ENCODE results near the gene TLK2.
"Not testable (repeated sequence)": the region's sequence is repeated elsewhere in the genome, so short reads cannot be mapped to it uniquely, and the experiment has no call there.

Gene TLK2

GRCh38 chr17:62478424-62478879 lies at the start of gene TLK2:
Gene TLK2 (plus strand): TSS chr17:62478825. CDS start chr17:62481126, 2,301 bp downstream.
- peak; percentile 82 for DNase-seq
- Mint-ChIP-seq H3K27ac (peak within 1 kb of the TSS; percentile 97), H3K27me3 (no peaks in the 10 kb centered on the region), H3K9me3 (no peaks in the 10 kb centered on the region), H3K4me1 (peaks cover 36% of the 10 kb centered on the region), H3K36me3 (ENCODE audit: low read depth) (peaks cover 19% of the 10 kb centered on the region), H3K4me3 (peak within 1 kb of the TSS; percentile 94)
- ATAC-seq: peak; percentile 81

- H3K9me3 Mint-ChIP-seq, DNase-seq, H3K27ac Mint-ChIP-seq, H3K27me3 Mint-ChIP-seq, H3K4me1 Mint-ChIP-seq, H3K4me3 Mint-ChIP-seq, ATAC-seq: not testable (repeated sequence)
- H3K36me3 Mint-ChIP-seq (ENCODE audit: low read depth): peaks cover 24% of the 10 kb centered on the region
These were observed 43.4 kb upstream of the TLK2 start for GRCh38 chr17:62435251-62435650.

- H3K4me1 Mint-ChIP-seq, H3K9me3 Mint-ChIP-seq, DNase-seq, H3K27me3 Mint-ChIP-seq, ATAC-seq, H3K4me3 Mint-ChIP-seq, H3K27ac Mint-ChIP-seq: not testable (repeated sequence)
- peaks cover 36% of the 10 kb centered on the region for H3K36me3 Mint-ChIP-seq (ENCODE audit: low read depth)
These were observed 37.4 kb upstream of the TLK2 start for GRCh38 chr17:62441181-62441580.

GRCh38 chr17:62444063-62444462 lies 34.6 kb upstream of the TLK2 start:
- DNase-seq: no peak
- Mint-ChIP-seq H3K36me3 (ENCODE audit: low read depth) (peaks cover 46% of the 10 kb centered on the region), H3K4me1 (no peaks in the 10 kb centered on the region), H3K27ac (no peak overlapping the region), H3K9me3 (no peaks in the 10 kb centered on the region), H3K27me3 (no peaks in the 10 kb centered on the region), H3K4me3 (no peak overlapping the region)
- no peak for ATAC-seq

- not testable (repeated sequence) for H3K4me1 Mint-ChIP-seq, ATAC-seq, H3K27ac Mint-ChIP-seq, DNase-seq, H3K4me3 Mint-ChIP-seq, H3K9me3 Mint-ChIP-seq, H3K27me3 Mint-ChIP-seq
- H3K36me3 Mint-ChIP-seq (ENCODE audit: low read depth): peaks cover 44% of the 10 kb centered on the region
These were observed 32.8 kb upstream of the TLK2 start for GRCh38 chr17:62445791-62446190.

- not testable (repeated sequence) for H3K27ac Mint-ChIP-seq, H3K9me3 Mint-ChIP-seq, ATAC-seq, H3K27me3 Mint-ChIP-seq, DNase-seq, H3K4me3 Mint-ChIP-seq
- peaks cover 18% of the 10 kb centered on the region for H3K4me1 Mint-ChIP-seq
- peaks cover 19% of the 10 kb centered on the region for H3K36me3 Mint-ChIP-seq (ENCODE audit: low read depth)
These were observed 26.4 kb upstream of the TLK2 start for GRCh38 chr17:62452195-62452594.

GRCh38 chr17:62453041-62453440 lies 25.6 kb upstream of the TLK2 start:
- H3K4me3 Mint-ChIP-seq, H3K27ac Mint-ChIP-seq, H3K9me3 Mint-ChIP-seq, H3K27me3 Mint-ChIP-seq, DNase-seq, ATAC-seq: not testable (repeated sequence)
- Mint-ChIP-seq H3K4me1 (peaks cover 18% of the 10 kb centered on the region), H3K36me3 (ENCODE audit: low read depth) (peaks cover 11% of the 10 kb centered on the region)

GRCh38 chr17:62453656-62454055 lies 25.0 kb upstream of the TLK2 start:
- not testable (repeated sequence) for DNase-seq; ATAC-seq; H3K4me3 Mint-ChIP-seq; H3K36me3 Mint-ChIP-seq (ENCODE audit: low read depth); H3K27me3 Mint-ChIP-seq; H3K27ac Mint-ChIP-seq; H3K9me3 Mint-ChIP-seq
- peaks cover 18% of the 10 kb centered on the region for H3K4me1 Mint-ChIP-seq

GRCh38 chr17:62454111-62454510 lies 24.5 kb upstream of the TLK2 start:
- not testable (repeated sequence) for H3K27me3 Mint-ChIP-seq; DNase-seq; ATAC-seq; H3K27ac Mint-ChIP-seq; H3K4me3 Mint-ChIP-seq; H3K36me3 Mint-ChIP-seq (ENCODE audit: low read depth); H3K9me3 Mint-ChIP-seq
- peaks cover 18% of the 10 kb centered on the region for H3K4me1 Mint-ChIP-seq

GRCh38 chr17:62456016-62456415 lies 22.6 kb upstream of the TLK2 start:
- peaks cover 18% of the 10 kb centered on the region for H3K4me1 Mint-ChIP-seq
- no peaks in the 10 kb centered on the region for H3K9me3 Mint-ChIP-seq
- H3K4me3 Mint-ChIP-seq: no peak overlapping the region
- ATAC-seq (no peak), DNase-seq (no peak)
- H3K27me3 Mint-ChIP-seq: peaks cover 2% of the 10 kb centered on the region
- no peak overlapping the region for H3K27ac Mint-ChIP-seq
- H3K36me3 Mint-ChIP-seq (ENCODE audit: low read depth): peaks cover 3% of the 10 kb centered on the region

- not testable (repeated sequence) for H3K4me1 Mint-ChIP-seq; H3K9me3 Mint-ChIP-seq; H3K27me3 Mint-ChIP-seq; H3K27ac Mint-ChIP-seq; ATAC-seq; H3K4me3 Mint-ChIP-seq; H3K36me3 Mint-ChIP-seq (ENCODE audit: low read depth); DNase-seq
These were observed 20.1 kb upstream of the TLK2 start for GRCh38 chr17:62458483-62458882.

- not testable (repeated sequence) for ATAC-seq; H3K4me3 Mint-ChIP-seq; H3K9me3 Mint-ChIP-seq; DNase-seq; H3K4me1 Mint-ChIP-seq; H3K27me3 Mint-ChIP-seq; H3K27ac Mint-ChIP-seq; H3K36me3 Mint-ChIP-seq (ENCODE audit: low read depth)
These were observed 14.2 kb upstream of the TLK2 start for GRCh38 chr17:62464422-62464821.

GRCh38 chr17:62465271-62465670 lies 13.4 kb upstream of the TLK2 start:
- H3K27me3 Mint-ChIP-seq; H3K27ac Mint-ChIP-seq; DNase-seq; H3K9me3 Mint-ChIP-seq; H3K4me1 Mint-ChIP-seq; ATAC-seq; H3K36me3 Mint-ChIP-seq (ENCODE audit: low read depth); H3K4me3 Mint-ChIP-seq: not testable (repeated sequence)

GRCh38 chr17:62470666-62471379 lies 7.8 kb upstream of the TLK2 start:
- peak; percentile 57 for ATAC-seq
- H3K4me3 Mint-ChIP-seq; H3K4me1 Mint-ChIP-seq; H3K27me3 Mint-ChIP-seq; H3K9me3 Mint-ChIP-seq; H3K27ac Mint-ChIP-seq; H3K36me3 Mint-ChIP-seq (ENCODE audit: low read depth): not testable (repeated sequence)
- DNase-seq: peak; percentile 69

- H3K36me3 Mint-ChIP-seq (ENCODE audit: low read depth); H3K4me1 Mint-ChIP-seq; H3K4me3 Mint-ChIP-seq; ATAC-seq; DNase-seq; H3K27me3 Mint-ChIP-seq; H3K9me3 Mint-ChIP-seq; H3K27ac Mint-ChIP-seq: not testable (repeated sequence)
These were observed 7.2 kb upstream of the TLK2 start for GRCh38 chr17:62471380-62471880.
